Activated naive CD4-positive, alpha-beta T cell treated with anti-CD3 and anti-CD28 coated beads for 36 hours (primary cell): ENCODE data around the gene THRB. TPM values are rescaled to one million over a fixed set of nuclear protein-coding genes. Genes with fewer than 3 reads are reported as not detected.

Experiments
- CTCF ChIA-PET: fragments of 350-600 bp; sonication (Branson Sonifier 250); formaldehyde crosslinking; loops from one replicate; lab custom pipeline; 2021; ENCODE audit warnings: antibody characterized with exemption; lab: Charles Lee
- DNase-seq: peaks from one replicate; pipeline ENCODE4 v3.0.0-alpha.2; 2020
- H3K27ac Mint-ChIP-seq: one replicate; pipeline ENCODE4 v1.8.0; 2021; ENCODE audit warnings: mild to moderate bottlenecking, mixed read lengths
- H3K27me3 Mint-ChIP-seq: one replicate; pipeline ENCODE4 v1.8.0; 2021; ENCODE audit warnings: low read depth, mixed read lengths
- H3K36me3 Mint-ChIP-seq: one replicate; pipeline ENCODE4 v1.8.0; 2021; ENCODE audit warnings: low read depth, mixed read lengths
- H3K4me1 Mint-ChIP-seq: one replicate; pipeline ENCODE4 v1.8.0; 2021; ENCODE audit warnings: low read depth, mixed read lengths
- H3K4me3 Mint-ChIP-seq: one replicate; pipeline ENCODE4 v1.8.0; 2021; ENCODE audit warnings: mild to moderate bottlenecking, moderate library complexity, mixed read lengths
- H3K9me3 Mint-ChIP-seq: one replicate; pipeline ENCODE4 v1.8.0; 2021; ENCODE audit warnings: mixed read lengths
- intact Hi-C: fragments of 100-400 bp; cut with micrococcal nuclease; formaldehyde crosslinking; loops from one replicate; pipeline ENCODE4 v1.15.1; 2023
- total RNA-seq, 2 experiments: library from RNA; stranded (reverse); gene quantifications; one replicate each; pipeline ENCODE4 v1.2.3, GENCODE V29; 2021

Gene THRB
- total RNA-seq, 2 experiments from 2014 or later = not detected

GRCh38 chr3:24523215-24523614, 28.6 kb upstream of the THRB start:
- CTCF ChIA-PET = no interaction called here
- Mint-ChIP-seq H3K36me3 (no peaks in the 10 kb centered on the region), H3K9me3 (no peaks in the 10 kb centered on the region), H3K27me3 (peaks cover 42% of the 10 kb centered on the region), H3K4me1 (peaks cover 5% of the 10 kb centered on the region), H3K27ac (no peak overlapping the region), H3K4me3 (no peak overlapping the region)
- intact Hi-C loops = no loop called here
- no peak for DNase-seq

GRCh38 chr3:24522146-24522579, 27.5 kb upstream of the THRB start:
- Mint-ChIP-seq H3K27me3 (peaks cover 42% of the 10 kb centered on the region), H3K36me3 (no peaks in the 10 kb centered on the region), H3K4me3 (no peak overlapping the region), H3K9me3 (no peaks in the 10 kb centered on the region), H3K27ac (no peak overlapping the region), H3K4me1 (peaks cover 5% of the 10 kb centered on the region)
- intact Hi-C loops = no loop called here
- CTCF ChIA-PET = no interaction called here
- DNase-seq = no peak

GRCh38 chr3:24521420-24522145, 26.9 kb upstream of the THRB start:
- H3K9me3 Mint-ChIP-seq = no peaks in the 10 kb centered on the region
- peaks cover 43% of the 10 kb centered on the region for H3K27me3 Mint-ChIP-seq
- H3K27ac Mint-ChIP-seq = no peak overlapping the region
- intact Hi-C loops = no loop called here
- no peaks in the 10 kb centered on the region for H3K36me3 Mint-ChIP-seq
- CTCF ChIA-PET = no interaction called here
- no peak overlapping the region for H3K4me3 Mint-ChIP-seq
- DNase-seq = no peak
- H3K4me1 Mint-ChIP-seq = peaks cover 5% of the 10 kb centered on the region

- peaks cover 45% of the 10 kb centered on the region for H3K27me3 Mint-ChIP-seq
- CTCF ChIA-PET = interaction anchor here (0.6 kb wide), 1 partner anchor 354 kb away, joined by 3 read pairs; no protein-coding TSS in a partner anchor
- peaks cover 5% of the 10 kb centered on the region for H3K4me1 Mint-ChIP-seq
- H3K9me3 Mint-ChIP-seq = no peaks in the 10 kb centered on the region
- intact Hi-C loops = no loop called here
- H3K36me3 Mint-ChIP-seq = no peaks in the 10 kb centered on the region
- no peak overlapping the region for H3K4me3 Mint-ChIP-seq
- DNase-seq = no peak
- H3K27ac Mint-ChIP-seq = no peak overlapping the region
These were observed 26.3 kb upstream of the THRB start for GRCh38 chr3:24520976-24521419.

- H3K4me3 Mint-ChIP-seq = no peak overlapping the region
- intact Hi-C loops = no loop called here
- H3K9me3 Mint-ChIP-seq = no peaks in the 10 kb centered on the region
- DNase-seq = no peak
- CTCF ChIA-PET = no interaction called here
- H3K4me1 Mint-ChIP-seq = peaks cover 5% of the 10 kb centered on the region
- no peaks in the 10 kb centered on the region for H3K36me3 Mint-ChIP-seq
- peaks cover 45% of the 10 kb centered on the region for H3K27me3 Mint-ChIP-seq
- H3K27ac Mint-ChIP-seq = no peak overlapping the region
These were observed 25.4 kb upstream of the THRB start for GRCh38 chr3:24520101-24520495.

GRCh38 chr3:24519368-24520100, 24.9 kb upstream of the THRB start:
- H3K27ac Mint-ChIP-seq = no peak overlapping the region
- intact Hi-C loops = no loop called here
- H3K4me1 Mint-ChIP-seq = peaks cover 5% of the 10 kb centered on the region
- peaks cover 45% of the 10 kb centered on the region for H3K27me3 Mint-ChIP-seq
- H3K4me3 Mint-ChIP-seq = no peak overlapping the region
- H3K36me3 Mint-ChIP-seq = no peaks in the 10 kb centered on the region
- CTCF ChIA-PET = no interaction called here
- DNase-seq = no peak
- no peaks in the 10 kb centered on the region for H3K9me3 Mint-ChIP-seq

- Mint-ChIP-seq H3K4me1 (peaks cover 5% of the 10 kb centered on the region), H3K27ac (no peak overlapping the region), H3K27me3 (peaks cover 40% of the 10 kb centered on the region), H3K36me3 (no peaks in the 10 kb centered on the region), H3K4me3 (no peak overlapping the region), H3K9me3 (no peaks in the 10 kb centered on the region)
- CTCF ChIA-PET = no interaction called here
- intact Hi-C loops = no loop called here
- DNase-seq = no peak
These were observed 24.3 kb upstream of the THRB start for GRCh38 chr3:24518990-24519367.

GRCh38 chr3:24514119-24514518, 19.5 kb upstream of the THRB start:
- no peak for DNase-seq
- intact Hi-C loops = no loop called here
- H3K27me3 Mint-ChIP-seq = peaks cover 9% of the 10 kb centered on the region
- no peak overlapping the region for H3K4me3 Mint-ChIP-seq
- H3K27ac Mint-ChIP-seq = no peak overlapping the region
- no peaks in the 10 kb centered on the region for H3K36me3 Mint-ChIP-seq
- H3K9me3 Mint-ChIP-seq = no peaks in the 10 kb centered on the region
- CTCF ChIA-PET = interaction anchor here (0.6 to 1.3 kb wide), 2 partner anchors 13 to 637 kb away, joined by 3 read pairs; no protein-coding TSS in a partner anchor
- no peaks in the 10 kb centered on the region for H3K4me1 Mint-ChIP-seq

- peaks cover 8% of the 10 kb centered on the region for H3K27me3 Mint-ChIP-seq
- H3K27ac Mint-ChIP-seq = no peak overlapping the region
- H3K4me1 Mint-ChIP-seq = no peaks in the 10 kb centered on the region
- H3K9me3 Mint-ChIP-seq = no peaks in the 10 kb centered on the region
- H3K36me3 Mint-ChIP-seq = no peaks in the 10 kb centered on the region
- DNase-seq = no peak
- H3K4me3 Mint-ChIP-seq = no peak overlapping the region
- CTCF ChIA-PET = interaction anchor here (0.6 to 1.3 kb wide), 2 partner anchors 13 to 638 kb away, joined by 3 read pairs; no protein-coding TSS in a partner anchor
- intact Hi-C loops = no loop called here
These were observed 18.8 kb upstream of the THRB start for GRCh38 chr3:24513463-24513862.

GRCh38 chr3:24512564-24513197, 18.0 kb upstream of the THRB start:
- no peaks in the 10 kb centered on the region for H3K9me3 Mint-ChIP-seq
- no peaks in the 10 kb centered on the region for H3K36me3 Mint-ChIP-seq
- CTCF ChIA-PET = interaction anchor here (0.6 kb wide), 1 partner anchor 333 kb away, joined by 4 read pairs; no protein-coding TSS in a partner anchor
- peaks cover 8% of the 10 kb centered on the region for H3K27me3 Mint-ChIP-seq
- no peaks in the 10 kb centered on the region for H3K4me1 Mint-ChIP-seq
- H3K27ac Mint-ChIP-seq = no peak overlapping the region
- intact Hi-C loops = no loop called here
- no peak for DNase-seq
- no peak overlapping the region for H3K4me3 Mint-ChIP-seq

- CTCF ChIA-PET = interaction anchor here (0.6 kb wide), 1 partner anchor 44 kb away, joined by 4 read pairs; no protein-coding TSS in a partner anchor
- Mint-ChIP-seq H3K36me3 (no peaks in the 10 kb centered on the region), H3K27me3 (peaks cover 5% of the 10 kb centered on the region), H3K4me1 (no peaks in the 10 kb centered on the region), H3K9me3 (no peaks in the 10 kb centered on the region), H3K27ac (no peak overlapping the region), H3K4me3 (no peak overlapping the region)
- no peak for DNase-seq
- intact Hi-C loops = no loop called here
These were observed 15.5 kb upstream of the THRB start for GRCh38 chr3:24510030-24510648.

- intact Hi-C loops = no loop called here
- Mint-ChIP-seq H3K36me3 (no peaks in the 10 kb centered on the region), H3K9me3 (no peaks in the 10 kb centered on the region), H3K27me3 (peaks cover 5% of the 10 kb centered on the region), H3K4me3 (no peak overlapping the region), H3K27ac (no peak overlapping the region), H3K4me1 (no peaks in the 10 kb centered on the region)
- no peak for DNase-seq
- CTCF ChIA-PET = no interaction called here
These were observed 13.8 kb upstream of the THRB start for GRCh38 chr3:24508423-24508839.
